ENCODE data around the gene TSPYL6.
"Not testable (repeated sequence)": the region's sequence is repeated elsewhere in the genome, so short reads cannot be mapped to it uniquely, and the experiment has no call there.

The TSPYL6 gene

GRCh38 chr2:54256091-54256694, at the start of gene TSPYL6:
TSPYL6 (minus strand) TSS chr2:54256229; CDS start chr2:54256151, 78 bp downstream.
- DNase-seq (ENCODE audit: low read depth in 2 of 3, low spot score in 2 of 3), result no peak

GRCh38 chr2:54303631-54304030, 47.6 kb upstream of the TSPYL6 start:
- DNase-seq (ENCODE audit: low read depth in 2 of 3, low spot score in 2 of 3), result no peak

GRCh38 chr2:54298514-54298913, 42.5 kb upstream of the TSPYL6 start:
- no peak for DNase-seq (ENCODE audit: low read depth in 2 of 3, low spot score in 2 of 3)

- no peak for DNase-seq (ENCODE audit: low read depth in 2 of 3, low spot score in 2 of 3)
Observed at GRCh38 chr2:54295911-54296310, 39.9 kb upstream of the TSPYL6 start.

- not testable (repeated sequence) for DNase-seq (ENCODE audit: low read depth in 2 of 3, low spot score in 2 of 3)
Observed at GRCh38 chr2:54294665-54295064, 38.6 kb upstream of the TSPYL6 start.

- DNase-seq (ENCODE audit: low read depth in 2 of 3, low spot score in 2 of 3), result no peak
Observed at GRCh38 chr2:54290356-54291025, 34.5 kb upstream of the TSPYL6 start.

- DNase-seq (ENCODE audit: low read depth in 2 of 3, low spot score in 2 of 3), result no peak
Observed at GRCh38 chr2:54289917-54290316, 33.9 kb upstream of the TSPYL6 start.

GRCh38 chr2:54287532-54287931, 31.5 kb upstream of the TSPYL6 start:
- no peak for DNase-seq (ENCODE audit: low read depth in 2 of 3, low spot score in 2 of 3)

GRCh38 chr2:54285451-54285850, 29.4 kb upstream of the TSPYL6 start:
- no peak for DNase-seq (ENCODE audit: low read depth in 2 of 3, low spot score in 2 of 3)

- no peak for DNase-seq (ENCODE audit: low read depth in 2 of 3, low spot score in 2 of 3)
Observed at GRCh38 chr2:54284826-54285225, 28.8 kb upstream of the TSPYL6 start.

GRCh38 chr2:54279385-54279784, 23.4 kb upstream of the TSPYL6 start:
- DNase-seq (ENCODE audit: low read depth in 2 of 3, low spot score in 2 of 3), result no peak

- no peak for DNase-seq (ENCODE audit: low read depth in 2 of 3, low spot score in 2 of 3)
Observed at GRCh38 chr2:54275541-54275940, 19.5 kb upstream of the TSPYL6 start.

GRCh38 chr2:54274781-54275242, 18.8 kb upstream of the TSPYL6 start:
- no peak for DNase-seq (ENCODE audit: low read depth in 2 of 3, low spot score in 2 of 3)

- no peak for DNase-seq (ENCODE audit: low read depth in 2 of 3, low spot score in 2 of 3)
Observed at GRCh38 chr2:54271843-54272627, 16.0 kb upstream of the TSPYL6 start.

- DNase-seq (ENCODE audit: low read depth in 2 of 3, low spot score in 2 of 3), result no peak
Observed at GRCh38 chr2:54271189-54271588, 15.2 kb upstream of the TSPYL6 start.

- DNase-seq (ENCODE audit: low read depth in 2 of 3, low spot score in 2 of 3), result no peak
Observed at GRCh38 chr2:54267577-54267976, 11.5 kb upstream of the TSPYL6 start.

GRCh38 chr2:54265081-54265480, 9.1 kb upstream of the TSPYL6 start:
- DNase-seq (ENCODE audit: low read depth in 2 of 3, low spot score in 2 of 3), result not testable (repeated sequence)

GRCh38 chr2:54262015-54262765, 6.2 kb upstream of the TSPYL6 start:
- DNase-seq (ENCODE audit: low read depth in 2 of 3, low spot score in 2 of 3), result no peak

GRCh38 chr2:54261537-54261936, 5.5 kb upstream of the TSPYL6 start:
- no peak for DNase-seq (ENCODE audit: low read depth in 2 of 3, low spot score in 2 of 3)

- DNase-seq (ENCODE audit: low read depth in 2 of 3, low spot score in 2 of 3), result no peak
Observed at GRCh38 chr2:54260241-54260595, 4.2 kb upstream of the TSPYL6 start.

- no peak for DNase-seq (ENCODE audit: low read depth in 2 of 3, low spot score in 2 of 3)
Observed at GRCh38 chr2:54259413-54260240, 3.6 kb upstream of the TSPYL6 start.

Data from activated CD8-positive, alpha-beta memory T cell treated with anti-CD3 and anti-CD28 coated beads for 48 hours (primary cell).